WTC11 (cell line): ENCODE data around the gene THEM5. TPM values are rescaled to one million over a fixed set of nuclear protein-coding genes. Genes with fewer than 3 reads are reported as not detected.

ENCODE experiments used
- ATAC-seq: fragments of 200-7000 bp; cut with Tn5 transposase; 2 replicates; pipeline ENCODE4 v1.10.0; 2021; ENCODE audit warnings: mild to moderate bottlenecking, moderate library complexity
- CTCF ChIA-PET: fragments of 300-600 bp; sonication (Branson Sonifier 250); formaldehyde crosslinking; loops from one replicate; lab custom pipeline; 2021; ENCODE audit warnings: antibody characterized with exemption; lab: Charles Lee
- POLR2A ChIA-PET: fragments of 350-600 bp; sonication (Branson Sonifier 250); formaldehyde crosslinking; loops from one replicate; lab custom pipeline; 2021; ENCODE audit warnings: antibody characterized with exemption; lab: Charles Lee
- DNase-seq: peaks from one replicate; pipeline ENCODE4 v3.0.0; 2021; ENCODE audit warnings: low spot score
- H3K27ac Mint-ChIP-seq: 2 replicates; pipeline ENCODE4 v1.8.0; 2021; ENCODE audit warnings: mixed read lengths
- H3K27me3 Mint-ChIP-seq: 2 replicates; pipeline ENCODE4 v1.8.0; 2021; ENCODE audit warnings: low read depth, mild to moderate bottlenecking, moderate library complexity, mixed read lengths
- H3K36me3 Mint-ChIP-seq: 2 replicates; pipeline ENCODE4 v1.8.0; 2021; ENCODE audit warnings: mixed read lengths
- H3K4me1 Mint-ChIP-seq: 2 replicates; pipeline ENCODE4 v1.8.0; 2022; ENCODE audit warnings: mixed read lengths
- H3K4me3 Mint-ChIP-seq: 2 replicates; pipeline ENCODE4 v1.8.0; 2021; ENCODE audit warnings: mild to moderate bottlenecking, moderate library complexity, mixed read lengths
- H3K9me3 Mint-ChIP-seq: 2 replicates; pipeline ENCODE4 v1.8.0; 2021; ENCODE audit warnings: mixed read lengths
- AR ChIP-seq: fragments of 250-450 bp; sonication (Bioruptor Pico); IDR thresholded peaks from 2 replicates; pipeline ENCODE4 v1.9.0; 2021; ENCODE audit warnings: mild to moderate bottlenecking
- ATF6 ChIP-seq: sonication (generic); formaldehyde crosslinking; IDR thresholded peaks from 2 replicates; pipeline ENCODE4 v1.8.1; 2023; ENCODE audit warnings: mild to moderate bottlenecking, missing genetic modification reagents
- CBFB ChIP-seq: sonication (generic); formaldehyde crosslinking; IDR thresholded peaks from 2 replicates; pipeline ENCODE4 v1.8.1; 2022; ENCODE audit warnings: mild to moderate bottlenecking, low read depth, missing genetic modification reagents
- CREM ChIP-seq: sonication (generic); formaldehyde crosslinking; IDR thresholded peaks from 2 replicates; pipeline ENCODE4 v1.8.1; 2022; ENCODE audit warnings: mild to moderate bottlenecking, missing genetic modification reagents, moderate library complexity
- ESRRA ChIP-seq: sonication (generic); formaldehyde crosslinking; IDR thresholded peaks from 2 replicates; pipeline ENCODE4 v1.8.1; 2022; ENCODE audit warnings: mild to moderate bottlenecking, missing genetic modification reagents, borderline replicate concordance
- JUN ChIP-seq: sonication (generic); formaldehyde crosslinking; IDR thresholded peaks from 2 replicates; pipeline ENCODE4 v1.8.0; 2023; ENCODE audit warnings: mild to moderate bottlenecking, missing genetic modification reagents
- OVOL2 ChIP-seq: fragments of 250-450 bp; sonication (Bioruptor Pico); IDR thresholded peaks from 2 replicates; pipeline ENCODE4 v1.9.0; 2021; ENCODE audit warnings: mild to moderate bottlenecking, borderline replicate concordance
- PRDM15 ChIP-seq: sonication (generic); formaldehyde crosslinking; IDR thresholded peaks from 2 replicates; pipeline ENCODE4 v1.8.0; 2022; ENCODE audit warnings: missing genetic modification reagents
- RELA ChIP-seq: sonication (generic); formaldehyde crosslinking; IDR thresholded peaks from 2 replicates; pipeline ENCODE4 v1.8.1; 2022; ENCODE audit warnings: missing genetic modification reagents, mild to moderate bottlenecking, borderline replicate concordance
- SMAD3 ChIP-seq: sonication (generic); formaldehyde crosslinking; IDR thresholded peaks from 2 replicates; pipeline ENCODE4 v1.8.0; 2022; ENCODE audit warnings: missing genetic modification reagents, mild to moderate bottlenecking, borderline replicate concordance
- SOX15 ChIP-seq: fragments of 250-450 bp; sonication (Bioruptor Pico); IDR thresholded peaks from 2 replicates; pipeline ENCODE4 v1.9.0; 2021; ENCODE audit warnings: mild to moderate bottlenecking
- SP1 ChIP-seq: sonication (generic); formaldehyde crosslinking; conservative IDR thresholded peaks from 2 replicates; pipeline ENCODE4 v1.8.1; 2022; ENCODE audit warnings: missing genetic modification reagents
- TCF7 ChIP-seq: sonication (generic); formaldehyde crosslinking; IDR thresholded peaks from 2 replicates; pipeline ENCODE4 v1.8.0; 2022; ENCODE audit warnings: mild to moderate bottlenecking, low read depth, missing genetic modification reagents, moderate library complexity
- TEAD1 ChIP-seq: sonication (generic); formaldehyde crosslinking; IDR thresholded peaks from 2 replicates; pipeline ENCODE4 v1.8.0; 2022; ENCODE audit warnings: mild to moderate bottlenecking, missing genetic modification reagents
- ZNF121 ChIP-seq: sonication (generic); formaldehyde crosslinking; IDR thresholded peaks from 2 replicates; pipeline ENCODE4 v1.8.0; 2023; ENCODE audit warnings: missing genetic modification reagents
- ZNF532 ChIP-seq: fragments of 250-450 bp; sonication (Bioruptor Pico); IDR thresholded peaks from 2 replicates; pipeline ENCODE4 v1.9.0; 2021; ENCODE audit warnings: mild to moderate bottlenecking, borderline replicate concordance
- total RNA-seq: library from RNA; stranded (reverse); gene quantifications from 3 replicates; pipeline ENCODE4 v1.2.3, GENCODE V29; 2021

THEM5 gene
- total RNA-seq, 1 experiment from 2014 or later: not detected

GRCh38 chr1:151838222-151839081 lies 15.1 kb downstream of the THEM5 start (continued):
- TF ChIP-seq JUN (CRISPR knock-in tag) (0 out of 2 replicates have a peak, but pooled peaks have one; percentile 18), RELA (peak; percentile 58; the same call in 1 of the 2 replicates), ZNF532 (CRISPR knock-in tag) (no peak), PRDM15 (0 out of 2 replicates have a peak, but pooled peaks have one; percentile 21), SP1 (peak; percentile 40; the same call in 1 of the 2 replicates), TEAD1 (CRISPR knock-in tag) (0 out of 2 replicates have a peak, but pooled peaks have one; percentile 52)

- no peak for TF ChIP-seq CBFB (CRISPR knock-in tag)
- no peak for TF ChIP-seq CREM (CRISPR knock-in tag)
- TF ChIP-seq OVOL2: no peak
- no peak for TF ChIP-seq ZNF532 (CRISPR knock-in tag)
- TF ChIP-seq TCF7 (CRISPR knock-in tag): no peak
- TF ChIP-seq JUN (CRISPR knock-in tag): no peak; the same call in 1 of the 2 replicates
- TF ChIP-seq SMAD3 (CRISPR knock-in tag): no peak
- no peak for TF ChIP-seq AR (CRISPR knock-in tag)
- TF ChIP-seq ZNF121 (CRISPR knock-in tag): no peak
- TF ChIP-seq SOX15 (CRISPR knock-in tag): no peak
- no peak for TF ChIP-seq ESRRA
- TF ChIP-seq ATF6 (CRISPR knock-in tag): no peak
- TF ChIP-seq, all 79 proteins: peak for 0
- peak overlapping the region; percentile 77 for H3K4me3 Mint-ChIP-seq
- H3K9me3 Mint-ChIP-seq: no peaks in the 10 kb centered on the region
- peaks cover 26% of the 10 kb centered on the region for H3K4me1 Mint-ChIP-seq
- DNase-seq (no peak), ATAC-seq (no peak)
- H3K27me3 Mint-ChIP-seq: peaks cover 36% of the 10 kb centered on the region
- POLR2A ChIA-PET: no interaction called here
- peaks cover 3% of the 10 kb centered on the region; the same call in 1 of the 2 replicates for H3K36me3 Mint-ChIP-seq
- CTCF ChIA-PET: interaction anchor here (0.6 to 3.1 kb wide), 3 partner anchors 122 to 197 kb away, joined by 3 to 24 read pairs (median 3); partner anchors contain the start of gene CELF3
- no peak overlapping the region for H3K27ac Mint-ChIP-seq
Observed at GRCh38 chr1:151837884-151838221, 15.7 kb downstream of the THEM5 start.
